B cell (primary cell): ENCODE data around the gene TLL2. TPM values are rescaled to one million over a fixed set of nuclear protein-coding genes. Genes with fewer than 3 reads are reported as not detected.

Experiments used
- ATAC-seq: fragments of 200-7000 bp; cut with Tn5 transposase; one replicate; pipeline ENCODE4 v1.10.0; 2021; ENCODE audit warnings: low read depth, mild to moderate bottlenecking, moderate number of reproducible peaks, moderate library complexity
- CTCF ChIA-PET: fragments of 350-600 bp; sonication (Branson Sonifier 250); formaldehyde crosslinking; loops from one replicate; lab custom pipeline; 2021; ENCODE audit warnings: antibody characterized with exemption, inconsistent platforms; lab: Charles Lee
- POLR2A ChIA-PET: fragments of 350-600 bp; sonication (Branson Sonifier 250); formaldehyde crosslinking; loops from one replicate; lab custom pipeline; 2021; ENCODE audit warnings: antibody characterized with exemption; lab: Charles Lee
- DNase-seq: peaks from one replicate; pipeline ENCODE4 v3.0.0; 2013
- H2AFZ ChIP-seq: 2 replicates; pipeline ENCODE4 v1.6.1; 2012; ENCODE audit warnings: mild to moderate bottlenecking, low read depth, low read length; ENCODE audit not compliant: insufficient read depth, poor library complexity, severe bottlenecking
- H3K27ac ChIP-seq, 2 donors: 1 replicate in 1 of 2; 2 replicates in 1 of 2; pipeline ENCODE4 v1.5.1; 2012 to 2013; ENCODE audit warnings: low read length in 2 of 2, mild to moderate bottlenecking in 2 of 2, moderate library complexity in 1 of 2
- H3K27me3 ChIP-seq, 4 experiments: fragments of 200-600 bp in 1 of 4; sonication (generic) in 1 of 4; replicated peaks in 1 of 4; 1 replicate in 2 of 4; 2 replicates in 2 of 4; pipeline versions ENCODE4 v1.6.1 to v1.7.0; 2013 to 2016; ENCODE audit warnings: low read length in 3 of 4, mild to moderate bottlenecking in 2 of 4, mixed read lengths in 1 of 4, moderate library complexity in 1 of 4; ENCODE audit not compliant: insufficient read depth in 4 of 4, control insufficient read depth in 3 of 4; ENCODE audit errors: control extremely low read depth in 1 of 4
- H3K36me3 ChIP-seq, 2 experiments: replicated peaks in 1 of 2; 1 replicate in 1 of 2; 2 replicates in 1 of 2; pipeline versions ENCODE4 v1.6.1 to v1.7.1; 2013; ENCODE audit warnings: low read length in 1 of 2; ENCODE audit not compliant: insufficient read depth in 2 of 2, control insufficient read depth in 1 of 2; ENCODE audit errors: control extremely low read depth in 1 of 2, extremely low read depth in 1 of 2
- H3K4me1 ChIP-seq, 2 donors: fragments of 200-600 bp in 1 of 2; sonication (generic) in 1 of 2; 1 replicate in 1 of 2; 2 replicates in 1 of 2; pipeline versions ENCODE4 v1.5.1 to v1.6.1; 2013 to 2017; ENCODE audit warnings: low read length in 2 of 2; ENCODE audit not compliant: control insufficient read depth in 2 of 2, insufficient read depth in 2 of 2
- H3K4me2 ChIP-seq: replicated peaks from 2 replicates; pipeline ENCODE3; 2012; ENCODE audit warnings: mild to moderate bottlenecking, low read depth, low read length; ENCODE audit not compliant: poor library complexity, severe bottlenecking
- H3K4me3 ChIP-seq, 5 experiments: fragments of 200-600 bp in 1 of 5; sonication (generic) in 1 of 5; 1 replicate in 3 of 5; 2 replicates in 2 of 5; pipeline versions ENCODE4 v1.5.1 to v1.7.0; 2011 to 2016; ENCODE audit warnings: low read length in 4 of 5, mild to moderate bottlenecking in 4 of 5, low read depth in 2 of 5, control low read depth in 1 of 5, moderate library complexity in 1 of 5; ENCODE audit not compliant: insufficient read depth in 1 of 5; ENCODE audit errors: control extremely low read depth in 1 of 5, extremely low read depth in 1 of 5
- H3K79me2 ChIP-seq: fragments of 200-600 bp; sonication (generic); one replicate; pipeline ENCODE4 v1.6.0; 2016; ENCODE audit warnings: low read length; ENCODE audit not compliant: control insufficient read depth, insufficient read depth
- H3K9ac ChIP-seq: fragments of 200-600 bp; sonication (generic); 2 replicates; pipeline ENCODE4 v1.6.1; 2017; ENCODE audit warnings: mild to moderate bottlenecking, low read length, moderate library complexity
- H3K9me3 ChIP-seq, 3 donors: one replicate each; pipeline versions ENCODE4 v1.6.1 to v1.7.1; 2013; ENCODE audit warnings: low read length in 2 of 3; ENCODE audit not compliant: control insufficient read depth in 2 of 3, insufficient read depth in 1 of 3; ENCODE audit errors: control extremely low read depth in 1 of 3
- H4K20me1 ChIP-seq: 2 replicates; pipeline ENCODE4 v1.6.0; 2012; ENCODE audit warnings: mild to moderate bottlenecking, low read length; ENCODE audit not compliant: insufficient read depth, control insufficient read depth, poor library complexity, severe bottlenecking
- H3K27ac Mint-ChIP-seq: one replicate; pipeline ENCODE4 v1.8.0; 2021; ENCODE audit warnings: mixed read lengths
- H3K27me3 Mint-ChIP-seq: one replicate; pipeline ENCODE4 v1.8.0; 2021; ENCODE audit warnings: mixed read lengths
- H3K4me1 Mint-ChIP-seq: one replicate; pipeline ENCODE4 v1.8.0; 2021; ENCODE audit warnings: mixed read lengths
- H3K4me3 Mint-ChIP-seq: one replicate; pipeline ENCODE4 v1.8.0; 2021; ENCODE audit warnings: mixed read lengths
- H3K9me3 Mint-ChIP-seq: one replicate; pipeline ENCODE4 v1.8.0; 2022; ENCODE audit warnings: mixed read lengths; ENCODE audit not compliant: insufficient read depth
- CTCF ChIP-seq: fragments of 200-600 bp; IDR thresholded peaks from one replicate; pipeline ENCODE4 v1.8.0; 2022; ENCODE audit warnings: antibody characterized with exemption, mild to moderate bottlenecking
- EZH2 ChIP-seq: IDR thresholded peaks from 2 replicates; pipeline ENCODE4 v1.6.1; 2012; ENCODE audit warnings: borderline replicate concordance, low read depth, mild to moderate bottlenecking, moderate library complexity, low read length; ENCODE audit not compliant: insufficient read depth, poor library complexity, severe bottlenecking
- WGBS: methylation state at CpG from one replicate; pipeline ENCODE4 v1.1.5; 2013; ENCODE audit warnings: missing lambda C conversion rate; ENCODE audit not compliant: insufficient coverage; 5-methylcytosine and 5-hydroxymethylcytosine counted together
- intact Hi-C: fragments of 100-400 bp; cut with micrococcal nuclease; formaldehyde crosslinking; loops from one replicate; pipeline ENCODE4 v1.10.0; 2022
- polyA plus RNA-seq: library from polyadenylated mRNA; depleted of rRNA; stranded (reverse); fragments of >200 nt; gene quantifications from 2 replicates; pipeline ENCODE4 v1.2.3, GENCODE V29; 2012
- total RNA-seq, 2 donors: library from RNA; stranded (reverse); fragments of 120-200 nt in 1 of 2; gene quantifications; 1 replicate in 1 of 2; 2 replicates in 1 of 2; pipeline versions ENCODE4 v1.2.3 to v1.2.4, GENCODE V29; 2013 to 2022

The TLL2 gene
- total and polyA plus RNA-seq, 2 donors (not counting 1 experiment from before 2014, with no cell fraction given) = 0.13 to 0.47 TPM

GRCh38 chr10:96495544-96495943 lies 18.2 kb downstream of the TLL2 start:
- Histone ChIP-seq H3K9ac (no peak overlapping the region), H3K4me3 (no peak overlapping the region), H3K4me2 (no peak overlapping the region), H3K36me3 (no peaks in the 10 kb centered on the region), H3K4me1 (no peaks in the 10 kb centered on the region), H4K20me1 (no peaks in the 10 kb centered on the region), H2AFZ (no peak overlapping the region), H3K27ac (no peak overlapping the region), H3K27me3 (peaks cover 0 to 3% (median 0%) of the 10 kb centered on the region in 4 experiments), H3K79me2 (no peaks in the 10 kb centered on the region), H3K9me3 (no peaks in the 10 kb centered on the region)
- ChIA-PET POLR2A (no interaction called here), CTCF (interaction anchor here (1.4 kb wide), 1 partner anchor 15 kb away, joined by 3 read pairs; no protein-coding TSS in a partner anchor)
- 94% methylated on average over 5 of the region's 6 CpGs for WGBS
- TF ChIP-seq EZH2 = no peak
- TF ChIP-seq CTCF = no peak
- Mint-ChIP-seq H3K27ac (no peak overlapping the region), H3K27me3 (peaks cover 29% of the 10 kb centered on the region), H3K9me3 (no peaks in the 10 kb centered on the region), H3K4me1 (no peaks in the 10 kb centered on the region), H3K4me3 (no peak overlapping the region)
- DNase-seq = no peak
- intact Hi-C loops = no loop called here
- no peak for ATAC-seq

- Mint-ChIP-seq H3K9me3 (no peaks in the 10 kb centered on the region), H3K27me3 (peaks cover 29% of the 10 kb centered on the region), H3K4me1 (no peaks in the 10 kb centered on the region), H3K4me3 (no peak overlapping the region), H3K27ac (no peak overlapping the region)
- H3K4me2 ChIP-seq = no peak overlapping the region
- H2AFZ ChIP-seq = no peak overlapping the region
- no peak for TF ChIP-seq EZH2
- TF ChIP-seq CTCF = no peak
- H3K9me3 ChIP-seq = no peaks in the 10 kb centered on the region
- intact Hi-C loops = no loop called here
- DNase-seq (no peak), ATAC-seq (no peak)
- POLR2A ChIA-PET = no interaction called here
- H4K20me1 ChIP-seq = no peaks in the 10 kb centered on the region
- peaks cover 0 to 3% (median 0%) of the 10 kb centered on the region in 4 experiments for H3K27me3 ChIP-seq
- CTCF ChIA-PET = interaction anchor here (1.4 kb wide), 1 partner anchor 16 kb away, joined by 3 read pairs; no protein-coding TSS in a partner anchor
- H3K27ac ChIP-seq = no peak overlapping the region
- no peaks in the 10 kb centered on the region for H3K79me2 ChIP-seq
- H3K4me1 ChIP-seq = no peaks in the 10 kb centered on the region
- no peak overlapping the region for H3K9ac ChIP-seq
- H3K36me3 ChIP-seq = no peaks in the 10 kb centered on the region
- 83% methylated on average over 3 of the region's 4 CpGs for WGBS
- no peak overlapping the region for H3K4me3 ChIP-seq
Measured at GRCh38 chr10:96494694-96495093, 19.0 kb downstream of the TLL2 start.
